Muscle of leg (tissue), 11 donors: ENCODE measurements around the gene CDC42BPG. TPM values are rescaled to one million over a fixed set of nuclear protein-coding genes. Genes with fewer than 3 reads are reported as not detected.
A peak's percentile ranks its signal among the peaks of the same experiment; 100 is the strongest.

ENCODE experiments used
- DNase-seq: peaks from one replicate; pipeline ENCODE4 v3.0.0; 2013
- H3K27ac ChIP-seq: one replicate; pipeline ENCODE4 v1.5.1; 2013; ENCODE audit warnings: mild to moderate bottlenecking, low read length, control low read depth
- H3K27me3 ChIP-seq: one replicate; pipeline ENCODE4 v1.6.1; 2013; ENCODE audit warnings: low read length; ENCODE audit not compliant: control insufficient read depth, insufficient read depth
- H3K36me3 ChIP-seq: one replicate; pipeline ENCODE4 v1.6.1; 2013; ENCODE audit warnings: low read length; ENCODE audit not compliant: control insufficient read depth, insufficient read depth
- H3K4me1 ChIP-seq: one replicate; pipeline ENCODE4 v1.6.1; 2013; ENCODE audit warnings: low read length; ENCODE audit not compliant: control insufficient read depth, insufficient read depth
- H3K4me3 ChIP-seq: one replicate; pipeline ENCODE4 v1.5.1; 2013; ENCODE audit warnings: low read length, control low read depth
- H3K9me3 ChIP-seq: replicated peaks from 2 replicates; pipeline ENCODE4 v1.6.1; 2013; ENCODE audit warnings: low read depth, low read length; ENCODE audit not compliant: control insufficient read depth
- WGBS: methylation state at CpG from one replicate; pipeline ENCODE4 v1.1.5; 2013; ENCODE audit warnings: missing lambda C conversion rate; ENCODE audit not compliant: insufficient coverage; 5-methylcytosine and 5-hydroxymethylcytosine counted together
- polyA plus RNA-seq, 8 donors: library from polyadenylated mRNA; unstranded; fragments of 120-200 nt; gene quantifications; one replicate each; pipeline versions ENCODE4 v1.2.1 to v1.2.3, GENCODE V29; 2013; ENCODE audit warnings: inconsistent platforms in 1 of 8, low replicate concordance in 1 of 8; ENCODE audit not compliant: insufficient read length in 8 of 8, insufficient read depth in 1 of 8
- total RNA-seq: library from RNA; stranded (reverse); fragments of 120-200 nt; gene quantifications from one replicate; pipeline ENCODE4 v1.2.4, GENCODE V29; 2013

CDC42BPG gene
- total and polyA plus RNA-seq, 9 donors = 0.35 to 2.3 (median 0.95) TPM

GRCh38 chr11:64865286-64866172 is 21.1 kb upstream of the CDC42BPG start:
- no peak overlapping the region for H3K4me3 ChIP-seq
- peak overlapping the region; percentile 95 for H3K27ac ChIP-seq
- H3K36me3 ChIP-seq = peaks cover 29% of the 10 kb centered on the region
- DNase-seq = no peak
- peaks cover 88% of the 10 kb centered on the region for H3K4me1 ChIP-seq
- WGBS = 72% methylated on average over 10 of the region's 15 CpGs
- no peaks in the 10 kb centered on the region for H3K27me3 ChIP-seq
- no peaks in the 10 kb centered on the region for H3K9me3 ChIP-seq

GRCh38 chr11:64864473-64865285 is 20.2 kb upstream of the CDC42BPG start:
- 34% methylated on average over 13 of the region's 18 CpGs for WGBS
- Histone ChIP-seq H3K4me3 (no peak overlapping the region), H3K9me3 (no peaks in the 10 kb centered on the region), H3K4me1 (peaks cover 82% of the 10 kb centered on the region), H3K27ac (peak overlapping the region; percentile 95), H3K36me3 (peaks cover 27% of the 10 kb centered on the region), H3K27me3 (no peaks in the 10 kb centered on the region)
- DNase-seq = peak; percentile 93

- Histone ChIP-seq H3K4me3 (no peak overlapping the region), H3K4me1 (peaks cover 82% of the 10 kb centered on the region), H3K27ac (peak overlapping the region; percentile 95), H3K9me3 (no peaks in the 10 kb centered on the region), H3K27me3 (no peaks in the 10 kb centered on the region), H3K36me3 (peaks cover 28% of the 10 kb centered on the region)
- no peak for DNase-seq
- WGBS = 31% methylated on average over 9 of the region's 9 CpGs
Measured at GRCh38 chr11:64864135-64864472, 19.7 kb upstream of the CDC42BPG start.

GRCh38 chr11:64863391-64864060 is 19.1 kb upstream of the CDC42BPG start:
- peak overlapping the region; percentile 95 for H3K27ac ChIP-seq
- peaks cover 82% of the 10 kb centered on the region for H3K4me1 ChIP-seq
- H3K27me3 ChIP-seq = no peaks in the 10 kb centered on the region
- H3K4me3 ChIP-seq = no peak overlapping the region
- peaks cover 29% of the 10 kb centered on the region for H3K36me3 ChIP-seq
- WGBS = 18% methylated on average over 21 of the region's 23 CpGs
- peak; percentile 57 for DNase-seq
- no peaks in the 10 kb centered on the region for H3K9me3 ChIP-seq

GRCh38 chr11:64862987-64863390 is 18.5 kb upstream of the CDC42BPG start:
- H3K27me3 ChIP-seq = no peaks in the 10 kb centered on the region
- H3K36me3 ChIP-seq = peaks cover 27% of the 10 kb centered on the region
- DNase-seq = peak; percentile 59
- WGBS = 22% methylated on average over 5 of the region's 9 CpGs
- no peaks in the 10 kb centered on the region for H3K9me3 ChIP-seq
- no peak overlapping the region for H3K4me3 ChIP-seq
- peaks cover 82% of the 10 kb centered on the region for H3K4me1 ChIP-seq
- peak overlapping the region; percentile 95 for H3K27ac ChIP-seq

GRCh38 chr11:64861227-64861975 is 16.9 kb upstream of the CDC42BPG start:
- Histone ChIP-seq H3K36me3 (peaks cover 33% of the 10 kb centered on the region), H3K4me1 (peaks cover 82% of the 10 kb centered on the region), H3K9me3 (no peaks in the 10 kb centered on the region), H3K27ac (no peak overlapping the region), H3K4me3 (no peak overlapping the region), H3K27me3 (no peaks in the 10 kb centered on the region)
- 85% methylated on average over 5 of the region's 6 CpGs for whole genome bisulfite sequencing
- DNase-seq = peak; percentile 67

- DNase-seq = no peak
- Histone ChIP-seq H3K4me3 (no peak overlapping the region), H3K27ac (peak overlapping the region; percentile 20), H3K36me3 (peaks cover 48% of the 10 kb centered on the region), H3K27me3 (no peaks in the 10 kb centered on the region), H3K4me1 (peaks cover 84% of the 10 kb centered on the region), H3K9me3 (no peaks in the 10 kb centered on the region)
- 89% methylated on average over 28 of the region's 33 CpGs for WGBS
Measured at GRCh38 chr11:64859542-64860414, 15.3 kb upstream of the CDC42BPG start.

- Histone ChIP-seq H3K27ac (peak overlapping the region; percentile 86), H3K4me1 (peaks cover 84% of the 10 kb centered on the region), H3K9me3 (no peaks in the 10 kb centered on the region), H3K36me3 (peaks cover 59% of the 10 kb centered on the region), H3K4me3 (no peak overlapping the region), H3K27me3 (no peaks in the 10 kb centered on the region)
- peak; percentile 69 for DNase-seq
- 72% methylated on average over 12 of the region's 19 CpGs for WGBS
Measured at GRCh38 chr11:64858467-64859263, 14.2 kb upstream of the CDC42BPG start.
